Neural progenitor cell (in vitro differentiated cells): Measurements from ENCODE around the gene SEMA3C.

Experiments used
- CTCF ChIP-seq: fragments of 200-600 bp; sonication (generic); IDR thresholded peaks from 2 replicates; pipeline ENCODE4 v1.5.1; 2017; ENCODE audit warnings: antibody characterized with exemption, mild to moderate bottlenecking
- EZH2phosphoT487 ChIP-seq: fragments of 200-600 bp; sonication (generic); IDR thresholded peaks from 2 replicates; pipeline ENCODE4 v1.6.1; 2017; ENCODE audit warnings: antibody characterized with exemption

DNA sequence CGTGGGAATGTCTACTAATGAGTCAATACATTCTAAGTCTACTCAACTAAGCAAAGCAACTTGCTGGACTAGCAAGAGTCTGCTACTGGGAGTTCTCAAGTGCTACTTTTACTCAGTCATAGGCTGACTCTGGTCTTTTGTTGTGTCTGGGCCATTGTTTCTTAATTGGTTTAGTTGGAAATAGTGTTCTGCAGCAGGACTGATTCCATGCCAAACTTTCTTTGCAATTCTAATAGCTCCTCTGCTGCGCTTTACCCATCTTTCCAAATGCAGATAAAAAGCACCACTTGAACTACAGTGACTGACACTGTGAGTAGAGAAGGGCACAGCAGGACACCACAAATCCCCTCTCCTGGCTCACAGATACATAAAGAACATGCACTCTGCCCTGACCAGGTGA is 154.7 kb downstream of the SEMA3C start:
- TF ChIP-seq EZH2phosphoT487 (no peak), CTCF (no peak)
